GM12891 (cell line): ENCODE data around the gene CLCF1.

Source experiments
- PAX5 ChIP-seq: IDR thresholded peaks from 2 replicates; pipeline ENCODE4 v1.6.1; 2011; ENCODE audit warnings: low read length, moderate library complexity, mild to moderate bottlenecking; ENCODE audit not compliant: insufficient read depth, severe bottlenecking
- POLR2A ChIP-seq: IDR thresholded peaks from 2 replicates; pipeline ENCODE4 v1.6.1; 2011; ENCODE audit warnings: low read depth, low read length, control low read depth
- POLR2AphosphoS5 ChIP-seq: IDR thresholded peaks from 2 replicates; pipeline ENCODE4 v1.6.1; 2011; ENCODE audit warnings: low read depth, low read length, control low read depth
- POU2F2 ChIP-seq: IDR thresholded peaks from 2 replicates; pipeline ENCODE4 v1.6.1; 2011; ENCODE audit warnings: low read depth, mild to moderate bottlenecking, control low read depth, low read length, moderate library complexity
- SPI1 ChIP-seq: IDR thresholded peaks from 2 replicates; pipeline ENCODE4 v1.6.1; 2011; ENCODE audit warnings: low read depth, low read length, control low read depth
- TAF1 ChIP-seq: IDR thresholded peaks from 2 replicates; pipeline ENCODE4 v1.6.1; 2011; ENCODE audit warnings: low read depth, low read length, control low read depth

GRCh38 chr11:67391304-67392182 is 18.1 kb upstream of the CLCF1 start, which contains the start of gene RAD9A:
- TF ChIP-seq TAF1 (no peak), POLR2A (no peak), POLR2AphosphoS5 (peak; percentile 34; the same call in 1 of the 2 replicates), PAX5 (no peak), POU2F2 (no peak), SPI1 (no peak)
